Bronchial epithelial cell (primary cell): ENCODE data around the gene CRTC2. TPM values are rescaled to one million over a fixed set of nuclear protein-coding genes. Genes with fewer than 3 reads are reported as not detected.

ENCODE experiments used
- DNase-seq: peaks from one replicate; pipeline ENCODE4 v3.0.0-alpha.2; 2010; ENCODE audit warnings: low read depth
- FAIRE-seq: peaks from 2 replicates; lab custom pipeline; 2011; peaks lifted over from hg19 to GRCh38; lab: Jason Lieb, UNC
- H3K27me3 ChIP-seq: 2 replicates; pipeline ENCODE4 v1.5.1; 2011; ENCODE audit warnings: low read length; ENCODE audit not compliant: control insufficient read depth, insufficient read depth
- H3K36me3 ChIP-seq: 2 replicates; pipeline ENCODE4 v1.5.1; 2011; ENCODE audit warnings: low read length; ENCODE audit not compliant: control insufficient read depth, insufficient read depth
- H3K4me3 ChIP-seq: 2 replicates; pipeline ENCODE4 v1.5.1; 2011; ENCODE audit warnings: mild to moderate bottlenecking, low read depth, low read length, control low read depth
- total RNA-seq: library from RNA; depleted of rRNA; stranded (reverse); fragments of >200 nt; gene quantifications from 2 replicates; pipeline ENCODE4 v1.2.1, GENCODE V29; 2014
- TF ChIP-seq, protein P1 (sequence below): IDR thresholded peaks from 2 replicates; pipeline ENCODE4 v1.5.1; 2011; ENCODE audit warnings: mild to moderate bottlenecking, moderate library complexity, low read length, control low read depth, inconsistent platforms; ENCODE audit not compliant: insufficient read depth, severe bottlenecking

Gene CRTC2
- total RNA-seq, 1 donor from 2014 or later: 2.6 TPM

GRCh38 chr1:153977250-153978240 is 19.1 kb upstream of the CRTC2 start, which contains the start of gene JTB:
JTB (minus strand) TSS chr1:153977674; CDS start chr1:153977252, 422 bp downstream.
- FAIRE-seq: no peak
- H3K4me3 ChIP-seq: peak within 1 kb of the TSS; percentile 76
- H3K27me3 ChIP-seq: no peaks in the 10 kb centered on the region
- H3K36me3 ChIP-seq: peaks cover 17% of the 10 kb centered on the region
- peak; percentile 70 for DNase-seq
- TF ChIP-seq, protein P1, sequence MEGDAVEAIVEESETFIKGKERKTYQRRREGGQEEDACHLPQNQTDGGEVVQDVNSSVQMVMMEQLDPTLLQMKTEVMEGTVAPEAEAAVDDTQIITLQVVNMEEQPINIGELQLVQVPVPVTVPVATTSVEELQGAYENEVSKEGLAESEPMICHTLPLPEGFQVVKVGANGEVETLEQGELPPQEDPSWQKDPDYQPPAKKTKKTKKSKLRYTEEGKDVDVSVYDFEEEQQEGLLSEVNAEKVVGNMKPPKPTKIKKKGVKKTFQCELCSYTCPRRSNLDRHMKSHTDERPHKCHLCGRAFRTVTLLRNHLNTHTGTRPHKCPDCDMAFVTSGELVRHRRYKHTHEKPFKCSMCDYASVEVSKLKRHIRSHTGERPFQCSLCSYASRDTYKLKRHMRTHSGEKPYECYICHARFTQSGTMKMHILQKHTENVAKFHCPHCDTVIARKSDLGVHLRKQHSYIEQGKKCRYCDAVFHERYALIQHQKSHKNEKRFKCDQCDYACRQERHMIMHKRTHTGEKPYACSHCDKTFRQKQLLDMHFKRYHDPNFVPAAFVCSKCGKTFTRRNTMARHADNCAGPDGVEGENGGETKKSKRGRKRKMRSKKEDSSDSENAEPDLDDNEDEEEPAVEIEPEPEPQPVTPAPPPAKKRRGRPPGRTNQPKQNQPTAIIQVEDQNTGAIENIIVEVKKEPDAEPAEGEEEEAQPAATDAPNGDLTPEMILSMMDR: no peak

DNA sequence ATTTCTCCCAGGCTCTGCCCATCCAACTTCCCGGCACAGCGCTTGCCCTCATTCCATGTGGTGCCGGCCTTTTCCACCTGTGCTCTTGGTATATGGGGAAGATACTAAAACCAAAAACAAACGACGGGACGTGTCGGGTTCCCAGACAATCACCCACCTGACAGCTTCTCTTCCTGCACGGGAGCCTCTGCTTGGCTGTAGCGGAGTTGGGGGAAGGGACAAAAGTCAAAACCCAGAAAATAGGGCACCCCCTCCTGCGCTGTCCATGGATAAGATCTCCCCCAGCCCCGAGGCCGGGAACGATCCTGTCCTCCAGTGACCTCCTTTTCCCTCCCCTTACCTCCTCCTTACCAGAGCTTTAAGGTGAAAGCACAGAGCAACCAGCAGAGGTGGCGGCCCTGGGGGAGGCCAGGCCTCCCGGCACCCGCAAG is 18.4 kb upstream of the CRTC2 start:
- TF ChIP-seq, protein P1: no peak
- H3K27me3 ChIP-seq: no peaks in the 10 kb centered on the region
- no peak for FAIRE-seq
- peaks cover 16% of the 10 kb centered on the region for H3K36me3 ChIP-seq
- H3K4me3 ChIP-seq: peak overlapping the region; percentile 76
- no peak for DNase-seq

DNA sequence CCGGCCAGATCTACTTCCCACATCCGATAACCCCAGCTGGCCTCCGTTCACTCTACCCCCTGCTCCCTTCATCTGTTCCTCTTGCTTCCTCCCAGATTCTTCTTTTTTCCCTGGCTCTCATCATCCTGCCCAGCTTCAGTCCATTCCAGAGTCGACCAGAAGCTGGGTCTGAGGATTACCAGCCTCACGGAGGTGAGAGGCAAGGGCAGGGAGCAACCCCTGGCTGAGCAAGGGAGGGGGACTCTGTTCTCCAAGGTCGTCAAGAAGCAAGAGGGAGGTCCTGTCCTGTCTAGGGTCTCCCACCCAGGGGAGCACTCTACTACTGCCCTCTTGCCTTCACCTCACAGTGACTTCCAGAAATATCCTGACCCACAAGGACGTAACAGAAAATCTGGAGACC is 15.1 kb upstream of the CRTC2 start:
- FAIRE-seq (no peak), DNase-seq (no peak)
- no peak overlapping the region for H3K4me3 ChIP-seq
- TF ChIP-seq, protein P1: no peak
- no peaks in the 10 kb centered on the region for H3K27me3 ChIP-seq
- H3K36me3 ChIP-seq: peaks cover 16% of the 10 kb centered on the region

DNA sequence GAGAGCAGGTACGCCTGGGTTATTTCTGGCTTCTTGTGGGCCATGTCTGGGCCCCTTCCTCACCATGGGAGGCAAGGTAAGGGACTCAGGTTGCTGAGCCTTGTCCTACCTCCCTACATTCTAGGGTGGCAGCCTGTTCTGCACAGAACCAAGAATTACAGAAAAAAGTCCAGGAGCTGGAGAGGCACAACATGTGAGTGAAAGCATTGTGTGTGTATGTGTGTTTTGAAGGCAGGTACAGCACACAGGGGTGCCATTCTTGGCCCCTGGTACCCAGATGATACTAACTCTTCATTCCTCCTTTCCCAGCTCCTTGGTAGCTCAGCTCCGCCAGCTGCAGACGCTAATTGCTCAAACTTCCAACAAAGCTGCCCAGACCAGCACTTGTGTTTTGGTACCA is 14.7 kb upstream of the CRTC2 start:
- DNase-seq: no peak
- FAIRE-seq: no peak
- TF ChIP-seq, protein P1: no peak
- Histone ChIP-seq H3K4me3 (no peak overlapping the region), H3K27me3 (no peaks in the 10 kb centered on the region), H3K36me3 (peaks cover 16% of the 10 kb centered on the region)

DNA sequence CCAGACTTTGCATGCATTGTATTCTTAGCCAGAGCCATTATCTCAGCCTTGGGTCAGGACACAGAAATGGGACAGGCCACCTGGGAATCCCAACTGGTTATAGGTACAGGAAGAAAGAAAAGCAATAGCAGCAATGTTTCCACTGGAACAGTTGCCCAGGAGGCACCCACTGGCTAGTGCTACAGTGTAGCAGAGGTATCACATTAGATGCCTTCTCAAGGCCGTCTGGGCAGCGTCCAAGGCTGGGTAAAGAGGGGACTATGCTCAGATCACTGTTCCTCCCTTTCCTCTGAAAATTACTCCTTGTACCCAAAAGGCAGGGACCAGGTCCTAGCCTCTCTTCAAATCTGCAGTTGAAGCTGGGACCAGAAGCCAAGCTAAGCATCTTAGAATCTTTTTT is 11.9 kb upstream of the CRTC2 start:
- Histone ChIP-seq H3K36me3 (peaks cover 12% of the 10 kb centered on the region), H3K27me3 (no peaks in the 10 kb centered on the region), H3K4me3 (no peak overlapping the region)
- DNase-seq (no peak), FAIRE-seq (no peak)
- TF ChIP-seq, protein P1: no peak
